Epidermal melanocyte (primary cell): Measurements from ENCODE around the gene ICAM4.
"Not testable (repeated sequence)": the region's sequence is repeated elsewhere in the genome, so short reads cannot be mapped to it uniquely, and the experiment has no call there.

Experiments used
- DNase-seq: peaks from one replicate; pipeline ENCODE4 v3.0.0; 2011; ENCODE audit warnings: low spot score; ENCODE audit not compliant: insufficient read length

The ICAM4 gene

GRCh38 chr19:10317857-10318462, 31.2 kb downstream of the ICAM4 start:
- no peak for DNase-seq

DNA sequence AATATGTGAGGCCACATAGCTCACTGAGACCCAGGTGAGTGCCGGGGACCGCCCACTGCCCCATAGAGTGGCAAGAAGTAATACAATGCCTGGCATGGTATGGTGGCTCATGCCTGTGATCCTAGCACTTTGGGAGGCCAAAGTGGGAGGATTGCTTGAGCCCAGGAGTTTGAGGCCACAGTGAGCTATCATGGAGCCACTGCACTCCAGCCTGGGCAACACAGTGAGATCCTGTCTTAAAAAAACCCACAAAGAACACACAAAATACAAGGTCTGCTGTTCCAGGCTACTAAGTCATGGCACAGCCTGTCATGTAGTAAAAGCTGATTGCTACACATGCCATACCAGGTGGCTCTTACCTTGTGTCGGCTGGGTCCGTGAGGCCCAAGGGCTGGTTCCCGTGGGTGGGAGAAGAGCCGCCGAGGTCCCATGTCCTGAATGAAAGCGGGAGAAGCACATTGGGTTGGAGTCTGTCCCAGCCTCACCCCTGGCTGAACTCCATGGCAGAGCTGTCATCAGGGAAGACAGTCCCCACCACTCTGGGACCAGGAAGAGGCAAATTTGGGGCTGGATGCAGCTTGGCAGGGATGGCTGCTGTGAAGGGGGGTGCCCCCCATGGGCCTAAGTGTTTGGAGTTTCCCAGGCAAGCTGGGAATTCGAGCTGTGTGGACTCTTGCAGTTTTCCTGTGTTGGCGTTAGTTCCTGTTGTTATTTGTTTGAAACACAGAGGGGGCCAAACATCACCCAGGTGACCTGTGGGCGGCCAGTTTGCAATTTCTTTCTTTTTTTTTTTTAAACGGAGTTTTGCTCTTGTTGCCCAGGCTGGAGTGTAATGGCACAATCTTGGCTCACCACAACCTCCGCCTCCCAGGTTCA, 32.3 kb downstream of the ICAM4 start:
- no peak for DNase-seq

DNA sequence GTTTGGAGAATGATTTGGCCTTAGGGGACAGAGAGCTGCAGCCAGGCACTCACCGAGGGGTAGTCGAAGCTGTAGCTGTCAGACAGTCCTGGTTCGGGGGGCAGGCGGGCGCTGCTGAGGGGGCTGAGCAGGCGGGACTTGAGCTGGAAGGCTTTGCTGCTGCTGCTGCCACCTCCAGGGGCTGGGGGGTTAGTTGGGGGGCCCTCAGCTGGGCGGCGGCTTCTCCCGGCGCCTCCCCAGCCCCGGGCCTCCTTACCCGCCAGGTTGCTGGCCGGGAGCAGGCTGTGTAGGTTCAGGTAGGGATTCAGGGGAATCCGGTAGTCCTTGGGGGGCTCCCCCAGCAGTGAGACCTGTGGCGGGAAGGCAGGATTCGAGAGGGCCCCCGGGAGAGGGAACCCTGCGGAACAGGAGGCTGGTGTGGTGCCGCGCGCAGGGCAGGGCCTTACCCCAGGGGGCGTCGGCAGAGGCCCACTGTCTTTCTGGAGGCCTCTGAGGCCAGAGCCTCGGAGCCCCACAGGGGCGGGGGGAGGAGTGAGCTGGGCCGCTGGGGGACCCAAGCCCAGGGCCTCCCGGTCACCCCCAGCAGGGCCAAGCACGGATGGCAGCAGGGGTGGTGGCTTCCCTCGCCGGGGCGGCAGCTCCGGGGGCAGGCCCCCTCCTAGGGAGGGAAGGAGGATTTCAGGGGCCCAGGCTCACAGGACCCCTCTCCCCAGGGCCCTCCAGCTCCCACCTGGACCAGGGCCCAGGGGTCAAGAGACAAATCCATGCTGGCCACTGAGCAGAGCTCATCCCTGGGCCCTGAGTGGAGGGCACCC, 34.1 kb downstream of the ICAM4 start:
- no peak for DNase-seq

DNA sequence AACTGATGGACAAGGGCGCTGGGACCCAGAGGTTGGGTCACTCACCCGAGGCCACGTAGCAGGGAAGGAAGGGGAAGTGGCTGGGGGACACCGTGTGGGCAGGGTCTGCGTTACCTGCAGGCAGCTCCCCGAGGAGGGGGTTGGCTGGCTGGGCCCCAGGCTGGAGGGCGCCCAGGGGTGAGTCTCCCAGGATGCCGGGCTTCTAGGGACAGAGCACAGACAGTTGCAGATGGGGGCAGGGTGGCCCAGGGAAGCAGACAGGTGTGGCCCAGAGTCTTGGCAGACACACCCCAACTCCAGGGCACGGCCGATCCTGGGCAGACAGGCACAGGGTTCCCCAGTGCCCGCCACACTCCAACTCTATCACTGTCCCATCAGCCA, 34.7 kb downstream of the ICAM4 start:
- no peak for DNase-seq

DNA sequence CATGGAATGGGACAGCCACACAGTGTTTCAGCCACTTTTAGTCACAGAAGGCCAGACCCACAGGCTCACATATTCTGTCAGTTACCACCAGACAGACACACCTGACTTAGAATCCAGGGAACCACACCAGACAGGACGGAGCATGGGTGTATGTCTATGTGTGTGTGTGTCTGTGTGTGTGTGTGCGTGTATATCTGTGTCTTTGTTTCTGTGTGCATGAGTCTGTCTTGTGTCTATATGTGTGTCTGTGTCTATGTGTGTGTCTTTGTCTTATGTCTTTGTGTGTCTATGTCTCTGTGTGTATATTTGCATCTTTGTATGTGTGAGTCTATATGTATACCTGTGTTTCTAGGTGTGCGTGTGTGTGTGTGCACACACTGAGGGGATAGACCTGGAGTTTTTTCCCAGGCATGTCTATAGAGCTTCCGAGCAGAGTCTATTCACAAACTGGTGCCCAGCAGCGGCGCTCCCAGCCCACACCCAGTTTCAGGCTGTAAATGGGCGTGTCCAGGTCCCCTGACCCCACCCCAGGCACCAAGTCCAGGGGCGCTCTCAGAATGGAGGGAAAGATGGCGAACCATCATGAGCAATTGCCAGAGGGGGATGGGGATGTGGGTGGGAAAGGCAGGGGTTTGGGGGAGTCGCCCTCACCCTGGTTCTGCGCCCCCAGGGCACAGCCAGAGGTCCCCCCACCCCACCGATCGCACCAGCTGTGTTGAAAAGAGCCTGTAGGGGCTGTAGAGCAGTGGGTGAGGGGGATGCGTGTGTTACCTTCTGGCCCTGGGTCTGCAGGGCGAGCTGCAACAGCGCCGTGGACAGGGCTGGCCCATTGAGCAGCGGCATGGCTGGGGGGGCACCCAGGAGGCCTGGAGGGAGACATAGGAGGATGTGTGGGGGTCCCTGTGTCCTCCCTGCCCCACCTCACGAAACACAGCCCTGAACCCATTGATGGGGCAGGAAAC, 35.4 kb downstream of the ICAM4 start:
- no peak for DNase-seq

DNA sequence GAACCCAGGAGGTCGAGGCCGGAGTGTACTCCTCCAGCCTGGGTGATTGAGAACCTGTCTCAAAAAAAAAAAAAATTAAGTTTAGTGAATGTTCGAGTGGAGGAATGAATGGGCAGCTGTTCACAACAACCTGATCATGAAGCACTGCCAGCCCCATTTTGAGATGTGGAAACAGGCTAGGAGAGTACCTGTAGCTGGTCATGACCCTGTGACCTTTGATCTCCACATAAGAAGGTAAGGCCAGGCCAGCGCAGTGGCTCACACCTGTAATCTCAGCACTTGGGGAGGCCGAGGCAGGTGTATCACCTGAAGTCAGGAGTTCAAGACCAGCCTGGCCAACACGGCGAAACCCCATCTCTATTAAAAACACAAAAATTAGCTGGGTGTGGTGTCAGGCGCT, 39.0 kb downstream of the ICAM4 start:
- no peak for DNase-seq

DNA sequence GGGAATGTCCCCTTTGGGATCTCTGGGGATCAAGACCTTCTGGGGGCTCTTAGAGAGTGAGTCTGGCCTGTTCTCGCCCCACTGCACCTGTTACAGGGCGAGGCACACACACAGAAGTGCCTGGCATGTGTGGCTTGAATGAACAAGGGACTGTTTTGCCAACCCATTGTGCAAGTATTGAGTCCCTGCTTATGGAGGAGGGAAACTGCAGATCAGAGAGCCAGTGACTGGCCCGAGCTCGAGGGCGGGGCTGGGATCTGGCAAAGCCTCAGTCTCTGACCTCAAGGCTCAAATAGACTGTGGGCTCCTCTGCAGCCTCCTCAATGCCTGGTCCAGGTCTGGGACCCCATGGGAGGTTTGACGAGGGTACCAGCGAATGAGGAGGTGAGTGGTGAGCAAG, 41.0 kb downstream of the ICAM4 start:
- no peak for DNase-seq

DNA sequence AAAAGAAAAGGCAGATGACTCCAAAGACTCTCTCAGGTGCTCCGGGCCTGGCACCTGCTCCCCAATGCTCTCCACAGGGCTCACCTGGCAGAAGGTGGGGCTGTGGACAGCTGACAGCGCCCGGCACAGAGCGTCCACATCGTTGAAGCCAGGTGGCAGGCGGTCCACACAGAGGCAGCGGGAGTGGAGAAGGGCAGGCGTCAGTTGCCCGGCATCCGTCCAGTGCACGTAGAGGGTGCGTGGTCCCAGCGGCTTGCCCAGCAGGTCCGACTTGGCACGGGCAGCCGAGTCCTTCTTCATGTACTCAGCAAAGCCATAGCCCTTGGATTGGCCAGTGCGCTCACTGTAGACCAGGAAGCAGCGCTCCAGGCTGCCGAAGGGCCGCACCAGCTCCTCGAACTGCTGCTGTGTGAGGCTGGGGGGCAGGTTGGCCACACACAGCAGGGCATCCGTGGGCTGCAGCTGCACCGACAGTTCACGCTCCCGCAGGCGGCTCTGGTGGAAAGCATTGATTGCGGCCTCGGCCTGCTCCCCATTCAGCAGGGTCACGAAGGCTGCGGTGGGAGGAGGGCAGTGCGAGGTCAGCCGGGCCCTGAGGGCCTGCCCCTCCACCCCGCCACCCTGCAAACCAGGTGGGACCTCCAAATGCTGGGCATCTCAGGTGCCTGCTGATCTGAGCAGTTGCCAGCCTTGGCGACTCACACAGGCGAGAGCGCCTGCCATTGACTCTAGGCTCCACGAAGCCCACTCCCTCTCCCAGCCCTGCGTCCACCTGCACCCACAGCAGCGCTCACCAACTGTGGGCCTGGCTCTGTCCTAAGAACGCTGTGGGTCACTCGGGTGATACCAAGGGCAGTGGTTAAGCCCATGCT, 42.0 kb downstream of the ICAM4 start:
- no peak for DNase-seq

GRCh38 chr19:10329555-10329954, 42.8 kb downstream of the ICAM4 start:
- no peak for DNase-seq

DNA sequence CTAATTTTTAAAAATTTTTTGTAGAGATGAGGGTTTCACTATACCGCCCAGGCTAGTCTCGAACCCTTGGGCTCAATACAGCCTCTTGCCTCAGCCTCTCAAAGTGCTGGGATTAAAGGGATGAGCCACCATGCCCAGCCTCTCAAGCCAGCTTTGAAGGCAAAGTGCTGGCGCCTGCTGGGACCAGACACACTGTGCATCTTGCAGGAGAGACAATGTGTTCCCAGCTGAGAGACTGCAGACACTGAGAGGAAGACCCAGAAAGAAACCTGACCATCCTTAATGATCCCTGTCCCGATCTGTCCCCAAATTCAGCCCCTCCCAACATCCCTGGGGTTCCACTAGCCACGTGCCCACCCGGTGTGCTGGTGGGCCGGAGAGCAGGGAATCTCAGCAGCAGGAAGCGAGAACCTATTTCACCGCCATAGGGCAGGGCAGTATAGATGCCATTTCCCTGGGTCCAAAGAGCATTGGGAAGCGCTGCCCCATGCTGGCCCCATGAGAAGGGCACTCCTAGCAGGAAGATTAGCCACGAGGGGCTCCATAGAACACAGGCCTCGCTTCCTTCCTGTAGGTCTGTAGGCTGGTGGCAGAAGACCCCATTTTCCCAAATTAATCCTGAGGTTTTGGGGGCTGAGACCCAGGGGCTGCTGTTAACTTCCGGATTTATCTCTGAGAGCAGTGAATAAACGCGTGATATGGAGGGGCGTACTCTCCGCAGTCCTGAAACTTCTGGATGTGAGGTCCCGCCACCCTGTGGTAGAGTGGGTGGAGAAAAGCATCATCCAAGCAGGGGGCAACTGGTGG, 45.6 kb downstream of the ICAM4 start:
- no peak for DNase-seq

GRCh38 chr19:10332965-10333757, 46.4 kb downstream of the ICAM4 start, which contains the start of gene RAVER1:
TSS of gene RAVER1 (minus strand) at chr19:10333529. CDS start at chr19:10333507, 22 bp downstream.
- DNase-seq, result peak; percentile 94

DNA sequence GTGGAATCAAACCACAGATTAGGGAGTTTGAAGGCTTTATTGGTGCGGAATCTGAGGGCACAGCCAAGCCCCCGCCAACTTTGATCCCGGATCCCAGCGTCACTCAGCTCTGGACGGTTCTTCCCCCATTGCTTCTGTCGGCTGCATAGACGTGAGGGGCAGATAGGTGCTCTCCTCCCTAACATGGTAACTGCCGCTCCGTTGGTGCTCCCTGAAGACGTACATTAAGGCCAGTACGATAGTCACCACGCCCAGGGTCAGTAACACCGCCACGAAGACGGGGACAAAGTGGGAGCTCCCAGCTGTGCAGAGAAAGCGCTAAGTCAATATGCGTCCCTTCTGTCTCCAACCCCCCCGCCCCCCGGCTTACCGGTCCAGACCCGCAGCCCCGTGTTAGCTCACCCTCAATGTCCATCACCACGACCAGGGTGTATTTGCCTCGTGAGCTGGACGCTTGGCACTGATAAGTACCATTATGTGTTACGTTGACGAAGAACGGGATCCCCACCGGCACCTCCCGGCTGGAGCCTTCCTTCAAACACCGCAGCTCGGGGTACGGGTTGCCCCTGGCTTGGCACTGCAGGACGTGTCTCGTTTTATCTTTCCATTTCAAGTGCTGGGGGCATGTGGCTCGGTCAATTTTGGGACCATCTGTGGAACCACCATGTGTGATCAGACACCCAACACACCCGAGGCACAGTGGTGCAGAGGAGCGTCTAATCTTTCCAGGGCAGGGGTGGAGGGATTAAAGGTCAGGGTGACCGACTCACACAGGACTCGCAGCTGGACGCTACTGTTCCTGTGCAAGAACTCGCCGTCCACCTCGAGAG, 47.2 kb downstream of the ICAM4 start:
- DNase-seq, result no peak

DNA sequence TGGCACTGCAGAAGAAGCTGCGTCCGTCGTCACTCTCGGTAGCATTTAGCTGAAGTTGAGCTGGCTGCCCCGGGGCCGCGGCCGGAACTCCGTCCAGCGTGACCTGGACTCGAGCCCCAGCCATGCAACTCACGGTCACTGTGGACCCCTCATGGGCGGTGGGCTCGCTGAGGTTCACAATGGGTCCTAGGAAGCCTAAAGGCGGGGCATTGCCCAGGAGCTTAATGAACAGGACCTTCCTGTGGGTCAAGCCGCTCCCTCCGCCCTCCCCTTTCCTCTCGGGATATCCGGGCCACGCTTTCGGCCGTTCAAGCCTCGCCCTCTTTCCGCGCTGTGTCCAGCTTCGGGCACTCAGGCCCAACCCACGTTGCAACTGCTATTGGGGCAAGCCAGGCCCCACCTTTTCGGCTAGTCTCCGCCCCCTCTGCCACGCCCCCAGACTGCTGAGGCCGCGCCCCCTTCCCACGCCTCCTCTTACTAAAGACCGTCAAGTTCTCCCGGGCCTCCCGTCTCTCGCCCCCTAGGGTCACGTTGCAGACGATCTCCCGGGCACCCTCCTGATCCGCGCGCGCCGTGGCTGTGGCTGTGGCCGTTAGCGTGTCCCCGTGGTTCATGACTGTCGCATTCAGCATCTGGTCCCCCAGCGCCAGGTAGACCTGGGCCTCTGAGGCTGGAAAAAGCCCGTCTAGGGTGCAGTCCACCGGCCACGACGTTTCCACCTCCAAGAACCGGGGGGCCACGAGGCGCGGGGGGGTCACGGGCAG, 48.0 kb downstream of the ICAM4 start:
- peak; percentile 83 for DNase-seq

DNA sequence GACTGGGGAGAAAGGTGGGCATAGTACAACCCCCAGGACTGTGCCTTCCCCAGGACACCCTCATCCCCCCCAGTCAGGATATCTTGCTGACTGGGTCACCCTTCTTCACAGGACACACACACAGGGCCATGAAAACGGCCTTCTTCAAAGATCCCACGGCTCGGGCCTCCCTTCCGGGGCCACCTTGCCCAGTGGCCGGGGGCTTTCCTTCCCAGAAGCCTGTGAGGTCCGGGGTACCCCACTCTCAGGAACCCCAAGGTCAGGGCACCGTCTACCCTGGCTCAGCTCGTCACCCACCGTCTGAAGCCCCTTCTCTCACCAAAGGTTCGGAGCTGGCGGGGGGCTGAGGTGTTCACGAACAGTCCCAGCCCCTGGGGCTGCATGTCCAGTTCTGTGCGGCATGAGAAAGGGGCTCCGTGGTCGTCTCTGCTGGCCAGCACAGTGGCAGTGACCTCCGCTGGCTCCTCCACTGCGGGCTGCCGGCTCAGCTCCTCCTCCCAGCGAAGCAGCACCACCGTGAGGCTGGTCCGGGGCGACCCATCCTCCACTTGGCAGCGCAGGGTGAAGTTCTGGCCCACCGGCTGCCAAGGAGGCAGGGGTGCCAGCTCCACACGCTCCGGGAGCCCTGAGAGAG, 48.7 kb downstream of the ICAM4 start:
- DNase-seq, result no peak

DNA sequence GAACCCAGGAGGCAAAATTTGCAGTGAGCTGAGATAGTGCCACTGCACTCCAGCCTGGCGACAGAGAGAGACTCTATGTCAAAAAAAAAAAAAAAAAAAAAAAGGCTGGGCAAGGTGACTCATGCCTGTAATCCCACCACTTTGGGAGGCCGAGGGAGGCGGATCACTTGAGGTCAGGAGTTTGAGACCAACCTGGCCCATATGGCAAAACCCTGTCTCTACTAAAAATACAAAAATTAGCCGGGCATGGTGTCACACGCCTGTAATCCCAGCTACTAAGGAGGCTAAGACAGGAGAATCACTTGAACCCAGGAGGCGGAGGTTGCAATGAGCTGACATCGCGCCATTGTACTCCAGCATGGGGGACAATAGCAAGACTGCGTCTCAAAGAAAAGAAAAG, 50.0 kb downstream of the ICAM4 start:
- not testable (repeated sequence) for DNase-seq
